HEK293 (cell line): ENCODE measurements around the gene VPS18.

ENCODE experiments used
- CTCF ChIP-seq: fragments of 450-650 bp; formaldehyde crosslinking; IDR thresholded peaks from 2 replicates; pipeline ENCODE4 v1.5.1; 2016; ENCODE audit warnings: missing biosample characterization, missing genetic modification characterization
- ZFP3 ChIP-seq: fragments of 450-650 bp; formaldehyde crosslinking; IDR thresholded peaks from 2 replicates; pipeline ENCODE4 v1.5.1; 2016; ENCODE audit warnings: low read depth, missing biosample characterization, missing genetic modification characterization

GRCh38 chr15:40852529-40852928, 41.7 kb upstream of the VPS18 start:
- TF ChIP-seq ZFP3 (tag by site-specific recombination) (no peak), CTCF (tag by site-specific recombination) (no peak)
